Measurements from ENCODE around the gene UBAP1L.
"Not testable (repeated sequence)": the region's sequence is repeated elsewhere in the genome, so short reads cannot be mapped to it uniquely, and the experiment has no call there.

Gene UBAP1L

GRCh38 chr15:65115086-65115485 is at the start of gene UBAP1L:
TSS of gene UBAP1L (minus strand) at chr15:65115200. CDS start at chr15:65106215, 8,985 bp downstream.
- DNase-seq (ENCODE audit: low read depth in 2 of 2): no peak

- DNase-seq (ENCODE audit: low read depth in 2 of 2): no peak
These were observed 49.1 kb upstream of the UBAP1L start for GRCh38 chr15:65164139-65164538.

GRCh38 chr15:65163041-65163440 is 48.0 kb upstream of the UBAP1L start:
- DNase-seq (ENCODE audit: low read depth in 2 of 2): no peak

- DNase-seq (ENCODE audit: low read depth in 2 of 2): no peak
These were observed 41.7 kb upstream of the UBAP1L start for GRCh38 chr15:65156692-65157091.

- no peak for DNase-seq (ENCODE audit: low read depth in 2 of 2)
These were observed 39.7 kb upstream of the UBAP1L start for GRCh38 chr15:65154720-65155119.

GRCh38 chr15:65147902-65148301 is 32.9 kb upstream of the UBAP1L start:
- DNase-seq (ENCODE audit: low read depth in 2 of 2): no peak

- no peak for DNase-seq (ENCODE audit: low read depth in 2 of 2)
These were observed 31.4 kb upstream of the UBAP1L start for GRCh38 chr15:65146438-65146837.

GRCh38 chr15:65138631-65139030 is 23.6 kb upstream of the UBAP1L start:
- not testable (repeated sequence) for DNase-seq (ENCODE audit: low read depth in 2 of 2)

GRCh38 chr15:65137893-65138292 is 22.9 kb upstream of the UBAP1L start:
- not testable (repeated sequence) for DNase-seq (ENCODE audit: low read depth in 2 of 2)

GRCh38 chr15:65137089-65137488 is 22.1 kb upstream of the UBAP1L start:
- not testable (repeated sequence) for DNase-seq (ENCODE audit: low read depth in 2 of 2)

- DNase-seq (ENCODE audit: low read depth in 2 of 2): no peak
These were observed 19.5 kb upstream of the UBAP1L start for GRCh38 chr15:65134538-65134937.

GRCh38 chr15:65133548-65134200 is 18.7 kb upstream of the UBAP1L start, which contains the start of gene PDCD7:
TSS of gene PDCD7 (minus strand) at chr15:65133808. CDS start at chr15:65133781, 27 bp downstream.
- DNase-seq (ENCODE audit: low read depth in 2 of 2): peak; percentile 73 to 75

- no peak for DNase-seq (ENCODE audit: low read depth in 2 of 2)
These were observed 18.0 kb upstream of the UBAP1L start for GRCh38 chr15:65132878-65133547.

- DNase-seq (ENCODE audit: low read depth in 2 of 2): no peak
These were observed 15.9 kb upstream of the UBAP1L start for GRCh38 chr15:65130941-65131340.

- no peak for DNase-seq (ENCODE audit: low read depth in 2 of 2)
These were observed 542 bp upstream of the UBAP1L start for GRCh38 chr15:65115542-65115941.

- DNase-seq (ENCODE audit: low read depth in 2 of 2): no peak
These were observed 4.2 kb downstream of the UBAP1L start for GRCh38 chr15:65110676-65111292.

- DNase-seq (ENCODE audit: low read depth in 2 of 2): no peak
These were observed 8.9 kb downstream of the UBAP1L start for GRCh38 chr15:65106011-65106590.

- DNase-seq (ENCODE audit: low read depth in 2 of 2): no peak
These were observed 10.0 kb downstream of the UBAP1L start for GRCh38 chr15:65105038-65105437.

- DNase-seq (ENCODE audit: low read depth in 2 of 2): no peak
These were observed 12.1 kb downstream of the UBAP1L start for GRCh38 chr15:65102912-65103311.

GRCh38 chr15:65101891-65102708 is 12.9 kb downstream of the UBAP1L start:
- DNase-seq (ENCODE audit: low read depth in 2 of 2): no peak

- DNase-seq (ENCODE audit: low read depth in 2 of 2): peak; percentile 31 to 39
These were observed 13.5 kb downstream of the UBAP1L start for GRCh38 chr15:65101411-65101890.

All from fibroblast of skin of left quadriceps (primary cell).